ENCODE measurements around the gene CNIH2.

The CNIH2 gene

GRCh38 chr11:66232769-66233168, 45.2 kb upstream of the CNIH2 start:
- Histone ChIP-seq H3K27ac (no peak overlapping the region), H3K4me1 (no peaks in the 10 kb centered on the region), H3K27me3 (ENCODE audit: control insufficient read depth, insufficient read depth, low read length) (no peaks in the 10 kb centered on the region), H2AFZ (no peak overlapping the region), H3K79me2 (no peaks in the 10 kb centered on the region), H3K36me3 (ENCODE audit: control insufficient read depth, insufficient read depth, low read length) (no peaks in the 10 kb centered on the region), H3K4me3 (ENCODE audit: low read depth, low read length) (no peak overlapping the region), H3K4me2 (ENCODE audit: low read length) (no peak overlapping the region), H3K9me3 (ENCODE audit: control insufficient read depth, low read length) (no peaks in the 10 kb centered on the region), H3K9ac (no peak overlapping the region)
- TF ChIP-seq CTCF (IDR thresholded peaks at IDR 0.05) = no peak

GRCh38 chr11:66233301-66233700, 44.7 kb upstream of the CNIH2 start:
- Histone ChIP-seq H3K9me3 (ENCODE audit: control insufficient read depth, low read length) (no peaks in the 10 kb centered on the region), H3K36me3 (ENCODE audit: control insufficient read depth, insufficient read depth, low read length) (no peaks in the 10 kb centered on the region), H3K4me3 (ENCODE audit: low read depth, low read length) (no peak overlapping the region), H3K9ac (no peak overlapping the region), H3K4me1 (no peaks in the 10 kb centered on the region), H3K27ac (no peak overlapping the region), H3K27me3 (ENCODE audit: control insufficient read depth, insufficient read depth, low read length) (no peaks in the 10 kb centered on the region), H3K4me2 (ENCODE audit: low read length) (no peak overlapping the region), H2AFZ (no peak overlapping the region), H3K79me2 (no peaks in the 10 kb centered on the region)
- TF ChIP-seq CTCF (IDR thresholded peaks at IDR 0.05) = no peak

- Histone ChIP-seq H2AFZ (no peak overlapping the region), H3K36me3 (ENCODE audit: control insufficient read depth, insufficient read depth, low read length) (no peaks in the 10 kb centered on the region), H3K79me2 (no peaks in the 10 kb centered on the region)
Measured at GRCh38 chr11:66235141-66235540, 42.8 kb upstream of the CNIH2 start.

GRCh38 chr11:66237867-66238266, 40.1 kb upstream of the CNIH2 start:
- TF ChIP-seq CTCF (IDR thresholded peaks at IDR 0.05) = no peak
- H3K4me3 ChIP-seq (ENCODE audit: low read depth, low read length) = no peak overlapping the region
- no peaks in the 10 kb centered on the region for H3K36me3 ChIP-seq (ENCODE audit: control insufficient read depth, insufficient read depth, low read length)
- H2AFZ ChIP-seq = no peak overlapping the region
- no peaks in the 10 kb centered on the region for H3K4me1 ChIP-seq
- no peak overlapping the region for H3K4me2 ChIP-seq (ENCODE audit: low read length)
- H3K79me2 ChIP-seq = no peaks in the 10 kb centered on the region
- H3K27me3 ChIP-seq (ENCODE audit: control insufficient read depth, insufficient read depth, low read length) = no peaks in the 10 kb centered on the region
- H3K27ac ChIP-seq = no peak overlapping the region
- no peak overlapping the region for H3K9ac ChIP-seq
- no peaks in the 10 kb centered on the region for H3K9me3 ChIP-seq (ENCODE audit: control insufficient read depth, low read length)

More at GRCh38 chr11:66235141-66235540, 42.8 kb upstream of the CNIH2 start:
- Histone ChIP-seq H3K9me3 (ENCODE audit: control insufficient read depth, low read length) (no peaks in the 10 kb centered on the region), H3K27ac (no peak overlapping the region), H3K27me3 (ENCODE audit: control insufficient read depth, insufficient read depth, low read length) (no peaks in the 10 kb centered on the region), H3K9ac (no peak overlapping the region), H3K4me1 (no peaks in the 10 kb centered on the region), H3K4me2 (ENCODE audit: low read length) (no peak overlapping the region), H3K4me3 (ENCODE audit: low read depth, low read length) (no peak overlapping the region)
- TF ChIP-seq CTCF (IDR thresholded peaks at IDR 0.05) = no peak

GRCh38 chr11:66238786-66239413, 39.1 kb upstream of the CNIH2 start:
- TF ChIP-seq CTCF (IDR thresholded peaks at IDR 0.05) = no peak
- no peaks in the 10 kb centered on the region for H3K9me3 ChIP-seq (ENCODE audit: control insufficient read depth, low read length)
- no peaks in the 10 kb centered on the region for H3K79me2 ChIP-seq
- no peak overlapping the region for H3K4me3 ChIP-seq (ENCODE audit: low read depth, low read length)
- H3K27me3 ChIP-seq (ENCODE audit: control insufficient read depth, insufficient read depth, low read length) = no peaks in the 10 kb centered on the region
- H3K36me3 ChIP-seq (ENCODE audit: control insufficient read depth, insufficient read depth, low read length) = no peaks in the 10 kb centered on the region
- H3K4me2 ChIP-seq (ENCODE audit: low read length) = no peak overlapping the region
- H3K27ac ChIP-seq = no peak overlapping the region
- H2AFZ ChIP-seq = no peak overlapping the region
- no peak overlapping the region for H3K9ac ChIP-seq
- H3K4me1 ChIP-seq = no peaks in the 10 kb centered on the region

Measured in parathyroid adenoma (tissue), 2 donors.